Hepatocyte (in vitro differentiated cells): ENCODE measurements around the gene MRM3. TPM values are rescaled to one million over a fixed set of nuclear protein-coding genes. Genes with fewer than 3 reads are reported as not detected.
"Not testable (repeated sequence)": the region's sequence is repeated elsewhere in the genome, so short reads cannot be mapped to it uniquely, and the experiment has no call there.

Source experiments
- DNase-seq: peaks from one replicate; pipeline ENCODE4 v3.0.0-alpha.2; 2016; ENCODE audit warnings: low spot score
- H2AFZ ChIP-seq: fragments of 200-600 bp; sonication (generic); 2 replicates; pipeline ENCODE4 v1.6.0; 2016; ENCODE audit warnings: antibody characterized with exemption, mild to moderate bottlenecking
- H3K27ac ChIP-seq: fragments of 200-600 bp; sonication (generic); 2 replicates; pipeline ENCODE4 v1.5.1; 2016; ENCODE audit warnings: mild to moderate bottlenecking
- H3K27me3 ChIP-seq: fragments of 200-600 bp; sonication (generic); 2 replicates; pipeline ENCODE4 v1.6.1; 2016
- H3K36me3 ChIP-seq: fragments of 200-600 bp; sonication (generic); replicated peaks from 2 replicates; pipeline ENCODE4 v1.5.1; 2016; ENCODE audit warnings: low read depth; ENCODE audit not compliant: insufficient read depth
- H3K4me1 ChIP-seq: fragments of 200-600 bp; sonication (generic); 2 replicates; pipeline ENCODE4 v1.5.1; 2016; ENCODE audit warnings: mild to moderate bottlenecking, moderate library complexity; ENCODE audit not compliant: insufficient read depth
- H3K4me2 ChIP-seq: fragments of 200-600 bp; sonication (generic); 2 replicates; pipeline ENCODE4 v1.6.0; 2016
- H3K4me3 ChIP-seq: fragments of 200-600 bp; sonication (generic); 2 replicates; pipeline ENCODE4 v1.5.1; 2016; ENCODE audit warnings: mild to moderate bottlenecking
- H3K79me2 ChIP-seq: fragments of 200-600 bp; sonication (generic); 2 replicates; pipeline ENCODE4 v1.6.0; 2017; ENCODE audit warnings: mild to moderate bottlenecking
- H3K9me2 ChIP-seq: fragments of 200-600 bp; sonication (generic); replicated peaks from 2 replicates; pipeline ENCODE4 v1.6.0; 2017; ENCODE audit warnings: mild to moderate bottlenecking; ENCODE audit not compliant: insufficient read depth
- H3K9me3 ChIP-seq: fragments of 200-600 bp; sonication (generic); 2 replicates; pipeline ENCODE4 v1.5.1; 2016; ENCODE audit warnings: low read depth, mild to moderate bottlenecking
- H4K20me1 ChIP-seq: fragments of 200-600 bp; sonication (generic); 2 replicates; pipeline ENCODE4 v1.6.0; 2016; ENCODE audit warnings: mild to moderate bottlenecking; ENCODE audit not compliant: insufficient read depth, poor library complexity, severe bottlenecking
- CTCF ChIP-seq: fragments of 200-600 bp; sonication (generic); IDR thresholded peaks from 2 replicates; pipeline ENCODE4 v1.5.1; 2016; ENCODE audit warnings: antibody characterized with exemption, mild to moderate bottlenecking; ENCODE audit not compliant: poor library complexity
- EZH2 ChIP-seq: fragments of 200-600 bp; sonication (generic); IDR thresholded peaks from 2 replicates; pipeline ENCODE4 v1.6.1; 2016; ENCODE audit warnings: antibody characterized with exemption, mild to moderate bottlenecking, borderline replicate concordance
- EZH2phosphoT487 ChIP-seq: fragments of 200-600 bp; sonication (generic); IDR thresholded peaks from one replicate; pipeline ENCODE4 v1.6.1; 2018; ENCODE audit warnings: antibody characterized with exemption, mild to moderate bottlenecking, low read depth, moderate library complexity; ENCODE audit not compliant: unreplicated experiment, severe bottlenecking
- WGBS: methylation state at CpG from one replicate; pipeline ENCODE4 v1.1.6; 2016; ENCODE audit warnings: low lambda C conversion rate; ENCODE audit errors: missing lambda C conversion rate; 5-methylcytosine and 5-hydroxymethylcytosine counted together
- polyA plus RNA-seq: library from polyadenylated mRNA; unstranded; fragments of >200 nt; fragmentation: Nextera tagmentation; extraction: Ambion mirVana; gene quantifications from 2 replicates; pipeline ENCODE4 v1.2.1, GENCODE V29; 2016
- total RNA-seq: library from RNA; depleted of rRNA; stranded (reverse); fragments of >200 nt; gene quantifications from 2 replicates; pipeline ENCODE4 v1.2.3, GENCODE V29; 2014

The MRM3 gene
- total and polyA plus RNA-seq, 2 experiments from 2014 or later, result 14.6 to 15.3 TPM

GRCh38 chr17:787641-788221, 5.6 kb downstream of the MRM3 start:
- H3K4me2 ChIP-seq, result no peak overlapping the region
- H3K27ac ChIP-seq, result no peak overlapping the region
- no peaks in the 10 kb centered on the region for H3K36me3 ChIP-seq
- H3K4me1 ChIP-seq, result peaks cover 8% of the 10 kb centered on the region
- WGBS, result 95% methylated on average over 11 of the region's 12 CpGs
- H3K4me3 ChIP-seq, result no peak overlapping the region
- H3K27me3 ChIP-seq, result no peaks in the 10 kb centered on the region
- TF ChIP-seq CTCF, result no peak
- H2AFZ ChIP-seq, result no peak overlapping the region
- peaks cover 43% of the 10 kb centered on the region for H3K79me2 ChIP-seq
- DNase-seq, result no peak
- no peaks in the 10 kb centered on the region for H4K20me1 ChIP-seq
- H3K9me3 ChIP-seq, result no peaks in the 10 kb centered on the region
- no peaks in the 10 kb centered on the region for H3K9me2 ChIP-seq

GRCh38 chr17:788551-788950, 6.4 kb downstream of the MRM3 start:
- Histone ChIP-seq H3K4me1 (peaks cover under 1% of the 10 kb centered on the region), H3K36me3 (no peaks in the 10 kb centered on the region), H3K79me2 (peaks cover 35% of the 10 kb centered on the region), H3K9me2 (no peaks in the 10 kb centered on the region), H4K20me1 (no peaks in the 10 kb centered on the region), H2AFZ (no peak overlapping the region), H3K27ac (no peak overlapping the region), H3K4me2 (no peak overlapping the region), H3K27me3 (no peaks in the 10 kb centered on the region), H3K4me3 (no peak overlapping the region), H3K9me3 (no peaks in the 10 kb centered on the region)
- TF ChIP-seq CTCF (no peak), EZH2phosphoT487 (no peak), EZH2 (no peak)
- no peak for DNase-seq
- 92% methylated on average over 4 of the region's 4 CpGs for WGBS

- H3K27ac ChIP-seq, result peak overlapping the region; percentile 27
Observed at GRCh38 chr17:789160-789840, 7.1 kb downstream of the MRM3 start.

GRCh38 chr17:789931-790873, 8.0 kb downstream of the MRM3 start:
- H3K9me2 ChIP-seq, H3K4me1 ChIP-seq, H3K27me3 ChIP-seq, H3K4me2 ChIP-seq, H2AFZ ChIP-seq, H4K20me1 ChIP-seq, H3K4me3 ChIP-seq, DNase-seq, H3K9me3 ChIP-seq, H3K36me3 ChIP-seq: not testable (repeated sequence)
- whole genome bisulfite sequencing, result 88% methylated on average over 26 of the region's 38 CpGs
- H3K79me2 ChIP-seq, result peaks cover 18% of the 10 kb centered on the region
- peak overlapping the region; percentile 27 for H3K27ac ChIP-seq

More at GRCh38 chr17:789160-789840, 7.1 kb downstream of the MRM3 start:
- H3K4me3 ChIP-seq, result no peak overlapping the region
- H3K79me2 ChIP-seq, result peaks cover 27% of the 10 kb centered on the region
- no peaks in the 10 kb centered on the region for H3K36me3 ChIP-seq
- WGBS, result 95% methylated on average over 14 of the region's 14 CpGs
- H3K9me2 ChIP-seq, result no peaks in the 10 kb centered on the region
- H3K27me3 ChIP-seq, result no peaks in the 10 kb centered on the region
- no peaks in the 10 kb centered on the region for H4K20me1 ChIP-seq
- DNase-seq, result no peak
- no peaks in the 10 kb centered on the region for H3K4me1 ChIP-seq
- no peak overlapping the region for H3K4me2 ChIP-seq
- no peaks in the 10 kb centered on the region for H3K9me3 ChIP-seq
- no peak overlapping the region for H2AFZ ChIP-seq
- no peak for TF ChIP-seq CTCF
- no peak for TF ChIP-seq EZH2
- TF ChIP-seq EZH2phosphoT487, result no peak

- not testable (repeated sequence) for H3K36me3 ChIP-seq, H3K4me1 ChIP-seq, H3K27me3 ChIP-seq, H4K20me1 ChIP-seq, H3K27ac ChIP-seq, H3K9me2 ChIP-seq, H2AFZ ChIP-seq, H3K9me3 ChIP-seq, H3K4me2 ChIP-seq, DNase-seq, H3K4me3 ChIP-seq
- 94% methylated on average over 9 of the region's 12 CpGs for WGBS
- H3K79me2 ChIP-seq, result peaks cover 11% of the 10 kb centered on the region
Observed at GRCh38 chr17:790874-791247, 8.7 kb downstream of the MRM3 start.
